Adrenal gland (tissue), 12 donors: Measurements from ENCODE around the gene USP53. TPM values are rescaled to one million over a fixed set of nuclear protein-coding genes. Genes with fewer than 3 reads are reported as not detected.

Experiments used
- DNase-seq, 7 donors: peaks; one replicate each; pipeline ENCODE4 v3.0.0-alpha.2; 2019 to 2020
- H3K27ac ChIP-seq, 5 donors: fragments of 200-600 bp; sonication (generic) in 4 of 5; 1 replicate in 3 of 5; 2 replicates in 2 of 5; pipeline versions ENCODE4 v1.5.1 to v1.8.0; 2016 to 2020; ENCODE audit warnings: mild to moderate bottlenecking in 1 of 5
- H3K27me3 ChIP-seq: fragments of 200-600 bp; 2 replicates; pipeline ENCODE4 v1.8.0; 2021
- H3K36me3 ChIP-seq, 2 donors: fragments of 200-600 bp; replicated peaks in 1 of 2; 1 replicate in 1 of 2; 2 replicates in 1 of 2; pipeline versions ENCODE4 v1.5.1 to v1.8.0; 2018 to 2022
- H3K4me1 ChIP-seq, 2 donors: fragments of 200-600 bp; replicated peaks in 1 of 2; 1 replicate in 1 of 2; 2 replicates in 1 of 2; pipeline versions ENCODE4 v1.5.1 to v1.8.0; 2018 to 2021
- H3K4me3 ChIP-seq, 4 donors: fragments of 200-600 bp; sonication (generic) in 3 of 4; one replicate each; pipeline ENCODE4 v1.5.1; 2016 to 2018
- H3K9me3 ChIP-seq, 3 donors: fragments of 200-600 bp; sonication (generic) in 1 of 3; replicated peaks in 1 of 3; 1 replicate in 2 of 3; 2 replicates in 1 of 3; pipeline versions ENCODE4 v1.5.1 to v1.8.0; 2016 to 2021
- POLR2A ChIP-seq, 2 donors: fragments of 450-650 bp; IDR thresholded peaks; one replicate each; pipeline ENCODE4 v1.6.1; 2017; ENCODE audit warnings: antibody characterized with exemption in 2 of 2, mild to moderate bottlenecking in 2 of 2, moderate library complexity in 1 of 2
- WGBS, 4 donors: extraction: QIAGEN DNeasy Blood & Tissue Kit in 2 of 4; methylation state at CpG; one replicate each; pipeline versions ENCODE4 v1.1.5 to v1.1.7; 2013 to 2017; 5-methylcytosine and 5-hydroxymethylcytosine counted together
- intact Hi-C, 2 donors: fragments of 100-400 bp; cut with DNase I; formaldehyde crosslinking; loops; one replicate each; pipeline versions ENCODE4 v1.14.1 to v1.15.0; 2022 to 2023
- polyA plus RNA-seq, 3 donors: library from polyadenylated mRNA; stranded (reverse); fragments of 200-250 nt in 2 of 3; fragments of 350-450 nt in 1 of 3; fragmentation: Illumina TruSeq in 1 of 3; extraction: RNeasy Lipid Tissue Mini Kit (QIAGEN cat#74804) in 1 of 3; gene quantifications; one replicate each; pipeline ENCODE4 v1.2.3, GENCODE V29; 2013 to 2014
- total RNA-seq, 9 donors: library from RNA; depleted of rRNA in 4 of 9; stranded (reverse); fragments of >200 nt in 4 of 9; fragments of 120-200 nt in 1 of 9; fragmentation: NEBNext Ultra II Directional in 1 of 9; extraction: Animal tissue kit (Norgen Biotek cat#: 25700) in 1 of 9; gene quantifications; one replicate each; pipeline versions ENCODE4 v1.1.0 to v1.2.4, GENCODE V29; 2013 to 2023
- TF ChIP-seq, protein P1 (sequence below), 6 experiments: fragments of 450-650 bp in 4 of 6; fragments of 200-600 bp in 2 of 6; sonication (generic) in 1 of 6; IDR thresholded peaks; 1 replicate in 5 of 6; 2 replicates in 1 of 6; pipeline versions ENCODE4 v1.5.1 to v1.8.0; 2016 to 2021; ENCODE audit warnings: antibody characterized with exemption in 6 of 6, mild to moderate bottlenecking in 2 of 6, moderate library complexity in 1 of 6
- donor health status: healthy with polysubstance abuse.
- donor health status: Bipolar disorder and iron deficiency.
- donor health status: DM: yes; HTN: yes; CAD: no.
- donor health status: DM: no; HTN: no; CAD: no.
- donor health status: DM: no; HTN: no; CAD: no.
- donor health status: DM: yes; HTN: yes; CAD: no.

The USP53 gene
- total and polyA plus RNA-seq, 12 donors = 7.0 to 78.9 (median 34.4) TPM

DNA sequence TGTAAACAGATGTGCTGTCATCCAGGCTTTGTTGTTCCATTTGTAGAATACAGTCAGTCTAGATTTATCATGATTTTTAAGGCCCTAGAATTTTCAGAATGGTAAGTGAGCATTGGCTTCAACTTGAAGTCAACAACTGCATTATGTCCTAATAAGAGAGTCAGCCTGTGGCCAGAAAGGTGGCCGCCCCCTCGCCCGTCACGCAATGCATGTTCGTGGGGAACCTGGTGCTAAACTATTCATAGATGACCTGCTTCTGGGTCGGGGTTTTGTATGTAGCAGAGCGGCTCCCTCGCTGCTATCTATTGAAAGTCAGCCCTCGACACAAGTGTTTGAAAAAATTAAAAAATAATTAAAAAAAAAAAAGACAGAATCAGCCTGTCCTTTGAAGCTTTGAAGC, 24.7 kb downstream of the USP53 start:
- no peak overlapping the region for H3K4me3 ChIP-seq
- no peak for TF ChIP-seq POLR2A (IDR thresholded peaks at IDR 0.05)
- TF ChIP-seq, protein P1, sequence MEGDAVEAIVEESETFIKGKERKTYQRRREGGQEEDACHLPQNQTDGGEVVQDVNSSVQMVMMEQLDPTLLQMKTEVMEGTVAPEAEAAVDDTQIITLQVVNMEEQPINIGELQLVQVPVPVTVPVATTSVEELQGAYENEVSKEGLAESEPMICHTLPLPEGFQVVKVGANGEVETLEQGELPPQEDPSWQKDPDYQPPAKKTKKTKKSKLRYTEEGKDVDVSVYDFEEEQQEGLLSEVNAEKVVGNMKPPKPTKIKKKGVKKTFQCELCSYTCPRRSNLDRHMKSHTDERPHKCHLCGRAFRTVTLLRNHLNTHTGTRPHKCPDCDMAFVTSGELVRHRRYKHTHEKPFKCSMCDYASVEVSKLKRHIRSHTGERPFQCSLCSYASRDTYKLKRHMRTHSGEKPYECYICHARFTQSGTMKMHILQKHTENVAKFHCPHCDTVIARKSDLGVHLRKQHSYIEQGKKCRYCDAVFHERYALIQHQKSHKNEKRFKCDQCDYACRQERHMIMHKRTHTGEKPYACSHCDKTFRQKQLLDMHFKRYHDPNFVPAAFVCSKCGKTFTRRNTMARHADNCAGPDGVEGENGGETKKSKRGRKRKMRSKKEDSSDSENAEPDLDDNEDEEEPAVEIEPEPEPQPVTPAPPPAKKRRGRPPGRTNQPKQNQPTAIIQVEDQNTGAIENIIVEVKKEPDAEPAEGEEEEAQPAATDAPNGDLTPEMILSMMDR (IDR thresholded peaks at IDR 0.05) = no peak
- no peak for DNase-seq
- peaks cover 0 to 20% of the 10 kb centered on the region in 2 donors for H3K4me1 ChIP-seq
- H3K9me3 ChIP-seq = no peaks in the 10 kb centered on the region
- no peaks in the 10 kb centered on the region for H3K27me3 ChIP-seq
- intact Hi-C loops = no loop called here
- 95 to 98% (median 98%) methylated on average over 9 of the region's 9 CpGs for WGBS, 4 donors
- peaks cover 0 to 23% of the 10 kb centered on the region in 2 donors for H3K36me3 ChIP-seq
- no peak overlapping the region for H3K27ac ChIP-seq

DNA sequence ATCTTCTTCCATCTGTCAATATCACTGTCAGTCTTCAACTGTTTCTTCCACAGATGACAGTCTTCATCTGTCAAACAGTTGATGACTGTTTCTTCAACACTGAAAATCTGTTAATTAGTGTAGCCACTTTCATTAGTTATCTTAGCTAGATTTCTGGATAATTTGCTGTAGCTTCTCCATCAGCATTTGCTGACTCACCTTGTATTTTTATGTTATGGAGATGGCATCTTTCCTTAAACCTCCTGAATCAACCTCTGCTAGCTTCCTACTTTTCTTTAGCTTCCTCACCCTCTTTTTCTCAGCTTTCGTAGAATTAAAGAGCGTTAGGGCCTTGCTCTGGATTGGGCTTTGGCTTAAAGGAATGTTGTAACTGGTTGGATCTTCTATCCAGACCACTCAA, 25.1 kb downstream of the USP53 start:
- no peaks in the 10 kb centered on the region for H3K9me3 ChIP-seq
- H3K27ac ChIP-seq = no peak overlapping the region
- intact Hi-C loops = no loop called here
- WGBS, 4 donors = 83 to 98% (median 94%) methylated on average over 2 of the region's 2 CpGs
- H3K36me3 ChIP-seq = peaks cover 0 to 23% of the 10 kb centered on the region in 2 donors
- H3K4me3 ChIP-seq = no peak overlapping the region
- TF ChIP-seq, protein P1 (IDR thresholded peaks at IDR 0.05) = no peak
- TF ChIP-seq POLR2A (IDR thresholded peaks at IDR 0.05) = no peak
- DNase-seq = no peak
- no peaks in the 10 kb centered on the region for H3K27me3 ChIP-seq
- H3K4me1 ChIP-seq = peaks cover 0 to 18% of the 10 kb centered on the region in 2 donors

DNA sequence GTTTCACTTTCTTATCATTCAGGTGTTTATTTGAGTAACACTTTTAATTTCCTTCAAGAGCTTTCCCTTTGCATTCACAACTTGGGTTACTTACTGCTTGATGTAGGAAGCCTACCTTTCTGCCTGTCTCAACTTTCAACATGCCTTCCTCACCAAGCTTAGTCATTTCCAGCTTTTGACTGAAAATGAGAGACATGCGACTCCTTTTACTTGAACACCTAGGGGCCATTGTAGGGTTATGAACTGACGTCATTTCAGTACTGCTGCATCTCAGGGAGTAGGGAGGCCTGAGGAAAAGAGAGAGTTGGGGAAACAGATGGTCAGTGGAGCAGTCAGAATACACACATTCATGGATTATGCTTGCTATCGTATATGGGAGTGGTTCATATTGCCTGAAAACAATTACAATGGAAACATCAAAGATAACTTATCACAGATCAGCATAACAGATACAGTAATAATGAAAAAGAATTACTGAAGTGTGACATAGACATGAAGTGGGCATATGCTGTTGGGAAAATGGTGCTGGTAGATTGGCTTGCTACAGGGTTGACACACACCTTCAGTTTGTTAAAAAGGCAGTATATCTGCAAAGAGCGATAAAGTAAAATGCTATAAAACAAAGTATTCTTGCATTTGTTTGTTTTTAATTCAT, 25.7 kb downstream of the USP53 start:
- 91 to 94% (median 92%) methylated on average over 4 of the region's 4 CpGs for WGBS, 4 donors
- Histone ChIP-seq H3K4me3 (no peak overlapping the region), H3K27ac (no peak overlapping the region), H3K4me1 (peaks cover 0 to 12% of the 10 kb centered on the region in 2 donors), H3K27me3 (no peaks in the 10 kb centered on the region), H3K36me3 (peaks cover 0 to 23% of the 10 kb centered on the region in 2 donors), H3K9me3 (no peaks in the 10 kb centered on the region)
- no peak for DNase-seq
- no peak for TF ChIP-seq POLR2A (IDR thresholded peaks at IDR 0.05)
- TF ChIP-seq, protein P1 (IDR thresholded peaks at IDR 0.05) = no peak
- intact Hi-C loops = no loop called here

DNA sequence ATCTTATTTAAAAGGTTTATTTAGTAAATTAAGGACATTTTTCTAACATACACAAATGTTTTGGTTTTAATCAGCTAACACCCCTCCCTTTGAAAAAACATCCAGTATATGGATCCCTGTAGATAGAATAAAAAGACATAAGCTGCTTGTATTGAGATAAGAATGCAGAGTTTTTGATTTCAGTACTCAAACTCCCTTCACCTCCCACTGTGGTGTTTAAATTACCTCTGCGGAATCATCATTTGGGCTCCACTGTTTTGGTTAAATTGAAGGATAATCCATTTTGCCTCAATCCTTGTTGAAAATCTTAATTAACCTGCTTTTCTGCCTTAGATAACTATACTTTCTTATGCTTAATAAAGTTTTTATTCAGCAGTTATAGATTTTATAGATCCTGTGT, 27.6 kb downstream of the USP53 start:
- no peak for DNase-seq
- intact Hi-C loops = no loop called here
- Histone ChIP-seq H3K4me3 (no peak overlapping the region), H3K36me3 (peaks cover 0 to 23% of the 10 kb centered on the region in 2 donors), H3K9me3 (no peaks in the 10 kb centered on the region), H3K27ac (no peak overlapping the region), H3K27me3 (no peaks in the 10 kb centered on the region), H3K4me1 (peaks cover 0 to 13% of the 10 kb centered on the region in 2 donors)
- 93 to 100% (median 97%) methylated on average over 1 of the region's 1 CpG for WGBS, 4 donors
- no peak for TF ChIP-seq POLR2A (IDR thresholded peaks at IDR 0.05)

DNA sequence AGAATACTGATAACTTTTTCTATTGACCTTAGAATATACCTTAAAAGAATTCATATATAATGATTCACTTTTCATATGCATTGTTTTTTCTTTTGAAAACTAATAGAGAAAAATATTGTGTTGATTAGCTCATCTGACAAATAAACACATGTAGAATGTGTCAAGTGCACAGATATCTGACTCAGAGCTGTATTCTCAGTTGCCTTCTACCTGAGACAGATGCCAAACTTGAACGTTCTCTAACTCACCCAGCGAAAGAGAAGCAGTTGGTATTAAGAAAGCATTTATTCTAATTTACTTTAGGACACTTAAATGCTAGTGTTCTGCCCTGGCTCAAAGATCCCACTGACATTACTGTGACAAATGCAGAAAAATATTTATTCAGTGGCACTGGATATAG, 28.1 kb downstream of the USP53 start:
- WGBS, 4 donors = 84 to 88% (median 86%) methylated on average over 2 of the region's 2 CpGs
- H3K27me3 ChIP-seq = no peaks in the 10 kb centered on the region
- no peak for DNase-seq
- no peak overlapping the region for H3K4me3 ChIP-seq
- H3K36me3 ChIP-seq = peaks cover 0 to 19% of the 10 kb centered on the region in 2 donors
- intact Hi-C loops = no loop called here
- peaks cover 0 to 13% of the 10 kb centered on the region in 2 donors for H3K4me1 ChIP-seq
- H3K27ac ChIP-seq = no peak overlapping the region
- no peaks in the 10 kb centered on the region for H3K9me3 ChIP-seq
- TF ChIP-seq POLR2A (IDR thresholded peaks at IDR 0.05) = no peak
- TF ChIP-seq, protein P1 (IDR thresholded peaks at IDR 0.05) = no peak
